ENCODE results near the gene SMYD2.

SMYD2 gene

GRCh38 chr1:214330222-214330621, 49.3 kb downstream of the SMYD2 start:
- no peak for DNase-seq

GRCh38 chr1:214330715-214331114, 49.8 kb downstream of the SMYD2 start:
- DNase-seq, result no peak

- DNase-seq, result no peak
These were observed 50.2 kb downstream of the SMYD2 start for GRCh38 chr1:214331180-214331579.

GRCh38 chr1:214331827-214332423, 51.0 kb downstream of the SMYD2 start:
- DNase-seq, result peak; percentile 35

- DNase-seq, result peak; percentile 59
These were observed 52.2 kb downstream of the SMYD2 start for GRCh38 chr1:214332946-214333798.

GRCh38 chr1:214335567-214335966, 54.6 kb downstream of the SMYD2 start:
- no peak for DNase-seq

GRCh38 chr1:214337015-214337414, 56.1 kb downstream of the SMYD2 start:
- DNase-seq, result no peak

- peak; percentile 50 for DNase-seq
These were observed 56.6 kb downstream of the SMYD2 start for GRCh38 chr1:214337511-214337910.

- no peak for DNase-seq
These were observed 57.3 kb downstream of the SMYD2 start for GRCh38 chr1:214338212-214338611.

GRCh38 chr1:214341459-214341858, 60.5 kb downstream of the SMYD2 start:
- DNase-seq, result no peak

- DNase-seq, result no peak
These were observed 61.0 kb downstream of the SMYD2 start for GRCh38 chr1:214341932-214342331.

GRCh38 chr1:214342525-214342924, 61.6 kb downstream of the SMYD2 start:
- no peak for DNase-seq

GRCh38 chr1:214344897-214345296, 63.9 kb downstream of the SMYD2 start:
- no peak for DNase-seq

GRCh38 chr1:214349008-214349407, 68.0 kb downstream of the SMYD2 start:
- no peak for DNase-seq

GRCh38 chr1:214349781-214350180, 68.8 kb downstream of the SMYD2 start:
- DNase-seq, result peak; percentile 64

- DNase-seq, result peak; percentile 22
These were observed 70.8 kb downstream of the SMYD2 start for GRCh38 chr1:214351551-214352277.

GRCh38 chr1:214352838-214353237, 71.9 kb downstream of the SMYD2 start:
- peak; percentile 28 for DNase-seq

- DNase-seq, result peak; percentile 34
These were observed 73.6 kb downstream of the SMYD2 start for GRCh38 chr1:214354440-214355148.

- no peak for DNase-seq
These were observed 79.2 kb downstream of the SMYD2 start for GRCh38 chr1:214360116-214360515.

GRCh38 chr1:214360525-214361164, 79.7 kb downstream of the SMYD2 start:
- no peak for DNase-seq

- DNase-seq, result no peak
These were observed 80.7 kb downstream of the SMYD2 start for GRCh38 chr1:214361636-214362035.

- peak; percentile 35 for DNase-seq
These were observed 81.4 kb downstream of the SMYD2 start for GRCh38 chr1:214362188-214362882.

Data from fibroblast of skin of right biceps (primary cell).